HCT116 (cell line): ENCODE data around the gene KY.

Source experiments
- EGR1 ChIP-seq: IDR thresholded peaks from 2 replicates; pipeline ENCODE4 v1.6.1; 2012; ENCODE audit warnings: low read depth
- SP1 ChIP-seq: IDR thresholded peaks from 2 replicates; pipeline ENCODE4 v1.6.1; 2012; ENCODE audit warnings: low read depth

DNA sequence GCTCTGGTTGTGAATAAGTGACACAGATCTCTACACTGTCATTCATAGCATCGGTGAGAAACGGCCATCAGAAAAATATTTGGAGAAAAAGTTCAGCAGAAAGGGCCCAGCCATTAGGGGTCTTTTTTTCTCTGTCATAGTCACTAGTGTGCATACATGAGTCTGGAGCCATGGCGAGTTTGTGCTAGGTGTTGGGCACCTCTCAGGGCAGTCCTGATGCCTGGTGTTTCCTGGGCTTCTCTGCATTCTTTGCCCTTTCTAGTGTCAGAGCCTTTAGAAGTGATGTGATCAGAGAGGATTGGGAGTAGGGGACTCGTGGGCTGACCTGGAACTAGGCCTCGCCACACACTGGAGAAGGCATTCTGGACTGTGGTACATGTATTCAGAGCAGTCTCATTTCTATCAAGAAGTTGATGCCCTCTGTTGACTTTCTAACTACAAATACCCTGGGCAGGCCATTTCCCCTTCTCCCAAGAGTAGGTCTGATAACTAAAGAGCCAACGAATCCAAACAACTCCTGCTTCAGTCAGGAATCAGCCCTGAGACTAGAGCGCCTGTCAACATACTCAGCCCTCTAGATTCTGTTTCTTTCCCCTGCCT, 1.6 kb downstream of the KY start:
- TF ChIP-seq SP1, result no peak
- no peak for TF ChIP-seq EGR1
